SU-DHL-6 (cell line): ENCODE results near the gene ECSCR.
"Not testable (repeated sequence)": the region's sequence is repeated elsewhere in the genome, so short reads cannot be mapped to it uniquely, and the experiment has no call there.

ENCODE experiments used
- H2AFZ ChIP-seq: fragments of 200-600 bp; sonication (generic); 2 replicates; pipeline ENCODE4 v1.6.1; 2014; ENCODE audit warnings: low read depth, mild to moderate bottlenecking, moderate library complexity, mixed read lengths, antibody characterized with exemption, low read length; ENCODE audit not compliant: severe bottlenecking
- H3F3A ChIP-seq: fragments of 200-600 bp; shearing (Covaris generic); 2 replicates; pipeline ENCODE4 v1.6.0; 2016; ENCODE audit warnings: antibody characterized with exemption, mild to moderate bottlenecking; ENCODE audit not compliant: insufficient read depth
- H3K27ac ChIP-seq: fragments of 200-600 bp; sonication (generic); 2 replicates; pipeline ENCODE4 v1.5.1; 2016; ENCODE audit warnings: low read depth, mild to moderate bottlenecking, low read length, moderate library complexity, mixed read lengths
- H3K27me3 ChIP-seq: fragments of 200-600 bp; sonication (generic), shearing (Covaris generic); 2 replicates; pipeline ENCODE4 v1.6.0; 2014; ENCODE audit warnings: mild to moderate bottlenecking, low read length
- H3K36me3 ChIP-seq: fragments of 200-600 bp; sonication (generic); 2 replicates; pipeline ENCODE4 v1.6.1; 2014; ENCODE audit warnings: mild to moderate bottlenecking, low read length, mixed read lengths
- H3K4me2 ChIP-seq: fragments of 300-600, 200-600 bp; shearing (Covaris generic), sonication (generic); 2 replicates; pipeline ENCODE4 v1.6.0; 2014; ENCODE audit warnings: low read length, low read depth, mild to moderate bottlenecking; ENCODE audit not compliant: poor library complexity, severe bottlenecking
- H3K4me3 ChIP-seq: fragments of 200-600 bp; sonication (generic); 2 replicates; pipeline ENCODE4 v1.5.1; 2014; ENCODE audit warnings: antibody characterized with exemption, low read length, mild to moderate bottlenecking, mixed read lengths; ENCODE audit not compliant: insufficient read depth, poor library complexity, severe bottlenecking
- H3K79me2 ChIP-seq: fragments of 200-600 bp; sonication (generic); 2 replicates; pipeline ENCODE4 v1.6.1; 2014; ENCODE audit warnings: mild to moderate bottlenecking, low read length, moderate library complexity; ENCODE audit not compliant: insufficient read depth
- H3K9ac ChIP-seq: fragments of 200-600 bp; sonication (generic); 2 replicates; pipeline ENCODE4 v1.7.0; 2014; ENCODE audit warnings: mild to moderate bottlenecking, low read length
- H3K9me2 ChIP-seq: fragments of 200-600 bp; sonication (generic); replicated peaks from 2 replicates; pipeline ENCODE4 v1.6.1; 2014; ENCODE audit warnings: low read length; ENCODE audit not compliant: insufficient read depth
- H3K9me3 ChIP-seq: fragments of 200-600 bp; sonication (generic); 2 replicates; pipeline ENCODE4 v1.6.1; 2014; ENCODE audit warnings: low read length, mixed read lengths; ENCODE audit not compliant: insufficient read depth
- H4K20me1 ChIP-seq: fragments of 200-600 bp; sonication (generic); 2 replicates; pipeline ENCODE4 v1.6.1; 2014; ENCODE audit warnings: low read depth, mild to moderate bottlenecking, antibody characterized with exemption, low read length, moderate library complexity, mixed read lengths
- CTCF ChIP-seq: fragments of 200-600 bp; sonication (generic); IDR thresholded peaks from one replicate; pipeline ENCODE4 v1.5.1; 2017; ENCODE audit warnings: antibody characterized with exemption, mild to moderate bottlenecking, low read length, moderate library complexity; ENCODE audit not compliant: insufficient read depth, poor library complexity, severe bottlenecking
- EZH2phosphoT487 ChIP-seq: fragments of 200-600 bp; sonication (generic), shearing (Covaris generic); conservative IDR thresholded peaks from 2 replicates; pipeline ENCODE4 v1.6.1; 2018; ENCODE audit warnings: mild to moderate bottlenecking, antibody characterized with exemption, low read length, moderate library complexity, mixed read lengths

Gene ECSCR

GRCh38 chr5:139494256-139494655, 31.7 kb upstream of the ECSCR start:
- Histone ChIP-seq H3K9ac (no peak overlapping the region), H3K9me2 (no peaks in the 10 kb centered on the region), H3K9me3 (no peaks in the 10 kb centered on the region), H3K36me3 (no peaks in the 10 kb centered on the region), H3K79me2 (no peaks in the 10 kb centered on the region), H3K4me3 (no peak overlapping the region), H4K20me1 (no peaks in the 10 kb centered on the region), H3K27ac (no peak overlapping the region), H3K27me3 (no peaks in the 10 kb centered on the region), H3F3A (no peaks in the 10 kb centered on the region), H3K4me2 (no peak overlapping the region), H2AFZ (no peak overlapping the region)
- no peak for TF ChIP-seq EZH2phosphoT487
- TF ChIP-seq CTCF, result no peak

- H3K27me3 ChIP-seq, result no peaks in the 10 kb centered on the region
- H2AFZ ChIP-seq, result no peak overlapping the region
- no peak overlapping the region for H3K9ac ChIP-seq
- no peaks in the 10 kb centered on the region for H3K9me3 ChIP-seq
- H4K20me1 ChIP-seq, result no peaks in the 10 kb centered on the region
- H3K4me3 ChIP-seq, result no peak overlapping the region
- no peaks in the 10 kb centered on the region for H3K79me2 ChIP-seq
- no peak overlapping the region for H3K27ac ChIP-seq
- no peak overlapping the region for H3K4me2 ChIP-seq
- no peak for TF ChIP-seq EZH2phosphoT487
- TF ChIP-seq CTCF, result no peak
- H3K36me3 ChIP-seq, result no peaks in the 10 kb centered on the region
- H3F3A ChIP-seq, result no peaks in the 10 kb centered on the region
- H3K9me2 ChIP-seq, result no peaks in the 10 kb centered on the region
Observed at GRCh38 chr5:139492700-139493192, 30.2 kb upstream of the ECSCR start.

- no peaks in the 10 kb centered on the region for H3K79me2 ChIP-seq
- H4K20me1 ChIP-seq, result no peaks in the 10 kb centered on the region
- H3K36me3 ChIP-seq, result no peaks in the 10 kb centered on the region
- H3K9me3 ChIP-seq, result no peaks in the 10 kb centered on the region
- no peak overlapping the region for H2AFZ ChIP-seq
- no peaks in the 10 kb centered on the region for H3K9me2 ChIP-seq
- H3F3A ChIP-seq, result no peaks in the 10 kb centered on the region
- TF ChIP-seq EZH2phosphoT487, result no peak
- no peak for TF ChIP-seq CTCF
- H3K27me3 ChIP-seq, result no peaks in the 10 kb centered on the region
- H3K4me3 ChIP-seq, result no peak overlapping the region
- H3K4me2 ChIP-seq, result no peak overlapping the region
- H3K9ac ChIP-seq, result no peak overlapping the region
- no peak overlapping the region for H3K27ac ChIP-seq
Observed at GRCh38 chr5:139488260-139488659, 25.7 kb upstream of the ECSCR start.

GRCh38 chr5:139486201-139486600, 23.7 kb upstream of the ECSCR start:
- Histone ChIP-seq H3K4me2 (no peak overlapping the region), H3K4me3 (no peak overlapping the region), H3K27ac (no peak overlapping the region), H3K9ac (no peak overlapping the region), H2AFZ (no peak overlapping the region), H3K9me3 (no peaks in the 10 kb centered on the region), H3F3A (no peaks in the 10 kb centered on the region), H3K79me2 (no peaks in the 10 kb centered on the region), H4K20me1 (no peaks in the 10 kb centered on the region), H3K27me3 (no peaks in the 10 kb centered on the region), H3K9me2 (no peaks in the 10 kb centered on the region), H3K36me3 (no peaks in the 10 kb centered on the region)
- TF ChIP-seq CTCF, result no peak
- TF ChIP-seq EZH2phosphoT487, result no peak

GRCh38 chr5:139482890-139483208, 20.3 kb upstream of the ECSCR start:
- H2AFZ ChIP-seq, H3K9ac ChIP-seq, H3K27ac ChIP-seq, H3F3A ChIP-seq, H3K27me3 ChIP-seq, H3K9me3 ChIP-seq, H3K36me3 ChIP-seq, H3K9me2 ChIP-seq, H4K20me1 ChIP-seq, H3K4me3 ChIP-seq, H3K4me2 ChIP-seq, H3K79me2 ChIP-seq: not testable (repeated sequence)
